DMS153 (cell line): Measurements from ENCODE around the gene RAC3.

Experiments
- DNase-seq: peaks from one replicate; lab custom pipeline; 2025; lab: John Stamatoyannopoulos, UW

Gene RAC3

DNA sequence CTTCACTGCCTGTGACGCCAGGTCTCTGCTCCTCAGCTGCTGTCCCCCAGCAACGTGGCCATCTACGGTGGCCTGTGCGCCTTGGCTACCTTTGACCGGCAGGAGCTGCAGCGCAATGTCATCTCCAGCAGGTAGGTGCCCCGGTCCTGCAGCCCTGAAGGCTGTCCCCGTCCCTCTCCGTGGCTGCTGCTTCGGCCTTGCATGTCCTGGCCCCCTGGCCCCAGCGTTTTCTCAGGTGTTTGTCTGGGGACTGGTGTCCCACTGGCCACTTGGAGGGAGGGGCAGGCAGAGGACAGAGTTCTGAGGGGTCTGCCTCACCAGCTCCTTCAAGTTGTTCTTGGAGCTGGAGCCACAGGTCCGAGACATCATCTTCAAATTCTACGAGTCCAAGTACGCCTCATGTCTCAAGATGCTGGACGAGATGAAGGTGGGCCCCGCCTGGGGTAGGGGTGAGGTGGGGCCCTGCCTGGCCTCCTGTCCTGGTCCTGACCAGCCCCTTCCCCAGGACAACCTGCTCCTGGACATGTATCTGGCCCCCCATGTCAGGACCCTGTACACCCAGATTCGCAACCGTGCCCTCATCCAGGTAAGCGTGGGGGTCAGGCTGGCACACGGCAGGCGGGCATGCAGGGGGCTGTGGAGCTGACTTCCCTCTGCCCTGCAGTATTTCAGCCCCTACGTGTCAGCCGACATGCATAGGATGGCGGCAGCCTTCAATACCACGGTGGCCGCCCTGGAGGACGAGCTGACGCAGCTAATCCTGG, 24.7 kb downstream of the RAC3 start:
- no peak for DNase-seq

DNA sequence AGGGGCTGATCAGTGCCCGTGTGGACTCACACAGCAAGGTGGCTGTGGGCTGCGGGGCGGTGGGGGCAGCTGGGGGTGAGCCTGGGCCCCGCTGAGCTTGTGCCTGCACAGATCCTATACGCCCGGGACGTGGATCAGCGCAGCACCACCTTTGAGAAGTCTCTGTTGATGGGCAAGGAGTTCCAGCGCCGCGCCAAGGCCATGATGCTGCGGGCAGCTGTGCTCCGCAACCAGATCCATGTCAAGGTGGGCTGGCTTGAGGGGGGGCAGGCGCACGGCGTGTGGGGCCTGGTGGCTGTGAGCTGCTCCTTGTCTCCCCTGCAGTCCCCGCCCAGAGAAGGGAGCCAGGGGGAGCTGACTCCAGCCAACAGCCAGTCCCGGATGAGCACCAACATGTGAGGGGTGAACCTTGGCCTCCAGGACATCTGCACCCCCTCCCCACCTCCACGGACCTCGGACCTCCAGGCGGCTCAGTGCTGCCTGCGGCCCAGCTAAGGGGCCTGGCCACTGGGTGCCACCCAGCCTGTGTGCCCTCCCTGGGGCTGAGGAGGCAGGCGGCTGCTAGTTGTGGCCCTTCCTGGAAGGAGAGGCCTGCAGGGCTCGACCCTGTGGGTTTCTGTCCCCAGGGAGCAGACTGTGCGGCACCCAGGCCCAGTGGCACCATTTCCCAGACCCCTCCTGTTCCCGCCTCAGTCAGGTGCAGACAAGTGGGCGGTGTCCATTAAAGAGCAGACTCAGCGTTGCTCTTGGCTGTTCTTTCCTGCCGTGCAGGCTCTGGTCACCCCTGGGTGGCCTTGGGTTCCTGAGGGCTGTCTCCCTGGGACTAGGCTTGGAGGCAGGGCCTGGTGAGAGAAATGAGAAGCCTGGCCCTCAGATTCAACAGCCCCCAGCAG, 25.5 kb downstream of the RAC3 start:
- no peak for DNase-seq

DNA sequence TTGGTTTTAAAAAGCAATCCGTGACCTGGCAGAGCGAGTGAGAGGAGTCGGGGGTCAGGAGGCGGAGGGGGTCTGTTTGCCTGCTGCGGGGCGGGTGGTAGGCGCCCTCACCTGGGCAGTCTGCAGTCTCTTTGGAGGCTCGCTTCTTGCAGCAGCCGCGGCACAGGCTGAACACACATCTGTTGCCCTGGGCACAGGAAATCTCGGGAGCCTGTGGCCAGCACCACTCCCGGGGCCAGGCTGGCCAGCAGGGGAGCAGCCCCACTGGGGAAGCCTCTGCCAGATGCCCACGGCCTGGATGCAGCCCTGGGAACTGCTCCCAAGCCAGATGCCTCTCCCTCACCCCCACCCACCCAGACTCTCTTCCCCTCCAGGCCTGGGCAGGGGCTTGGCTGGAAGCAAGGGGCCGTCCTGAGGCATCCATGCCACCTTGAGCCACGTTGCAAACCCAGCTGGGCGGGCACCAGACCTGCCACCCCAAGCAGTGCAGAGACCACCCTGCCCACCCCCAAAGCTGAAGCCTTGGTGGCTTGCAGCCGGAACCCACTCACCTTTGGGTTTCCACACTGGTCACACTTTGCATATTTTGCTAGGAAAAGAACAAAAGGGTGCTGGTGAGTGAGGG, 26.9 kb downstream of the RAC3 start:
- no peak for DNase-seq

DNA sequence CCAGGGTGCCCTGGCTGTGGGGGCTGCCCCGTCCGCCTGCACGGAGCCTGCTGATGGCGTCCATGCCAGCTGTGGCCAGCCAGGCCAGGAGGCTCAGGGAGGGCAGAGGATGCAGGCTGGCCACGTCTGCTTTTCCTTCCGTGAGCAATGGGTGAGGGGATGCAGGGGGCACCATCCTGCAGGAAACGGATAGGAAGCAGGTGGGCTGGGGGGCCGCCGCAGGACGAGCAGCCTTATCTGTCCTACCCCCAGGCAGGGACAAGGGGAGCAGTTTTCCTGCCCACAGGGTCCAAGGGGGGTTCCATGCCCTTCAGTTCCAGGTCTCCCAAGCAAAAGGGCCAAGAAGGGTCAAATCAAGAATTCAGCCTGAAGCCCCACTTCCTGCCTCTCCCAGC, 27.4 kb downstream of the RAC3 start:
- no peak for DNase-seq

DNA sequence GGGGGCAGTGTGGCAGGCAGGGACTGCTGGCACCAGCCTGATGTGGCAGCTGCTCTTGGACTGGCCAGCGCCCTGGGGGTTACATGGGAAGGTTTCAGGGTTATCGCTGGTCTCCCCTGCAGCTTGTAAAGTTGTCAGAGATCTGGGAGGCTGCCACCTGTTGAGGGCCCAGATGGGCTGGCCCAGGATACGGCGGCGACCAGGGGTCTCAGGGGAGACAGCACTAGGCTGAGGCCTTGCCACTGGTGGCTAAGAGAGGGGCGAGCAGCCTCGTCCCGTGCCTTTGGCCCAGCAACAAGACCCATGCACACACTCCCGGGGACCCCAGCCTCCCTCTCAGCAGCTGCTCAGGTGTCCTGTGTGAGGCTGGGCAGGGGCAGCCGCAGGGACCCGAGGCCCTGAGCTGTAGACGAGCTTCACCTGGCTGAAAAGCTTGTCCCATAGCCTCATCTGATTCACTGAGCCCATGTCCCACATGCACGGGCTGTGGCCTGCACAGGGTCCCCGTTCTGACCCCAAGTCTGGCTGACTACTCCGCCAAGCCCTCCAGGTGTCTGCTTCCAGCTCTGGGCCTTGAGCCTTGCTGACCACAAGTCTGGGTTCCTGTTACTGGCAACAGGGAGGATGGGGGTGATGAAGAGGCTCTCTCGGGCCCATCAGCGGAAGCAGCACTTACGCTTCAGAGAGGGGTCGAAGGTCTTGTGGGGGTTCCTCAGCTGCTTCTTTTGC, 28.0 kb downstream of the RAC3 start:
- no peak for DNase-seq

DNA sequence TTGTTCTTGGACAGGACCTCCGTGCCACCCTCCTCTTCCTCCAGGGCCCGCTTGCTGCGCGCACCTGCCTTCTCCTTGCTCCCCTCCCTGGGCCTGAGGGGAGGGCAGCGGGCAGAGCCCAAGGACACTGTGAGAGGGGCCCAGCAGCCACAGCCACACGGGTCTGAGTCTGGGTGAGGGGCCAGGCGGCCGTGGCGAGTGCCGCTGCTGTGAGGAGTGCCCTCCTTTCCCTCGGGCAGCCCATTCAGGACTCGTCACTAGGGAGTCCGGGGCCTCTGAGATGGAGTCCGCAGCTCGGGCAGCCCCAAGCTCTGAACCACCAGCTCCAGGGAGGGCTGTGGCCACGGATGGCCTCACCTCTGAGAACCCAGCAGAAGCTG, 28.5 kb downstream of the RAC3 start:
- no peak for DNase-seq

DNA sequence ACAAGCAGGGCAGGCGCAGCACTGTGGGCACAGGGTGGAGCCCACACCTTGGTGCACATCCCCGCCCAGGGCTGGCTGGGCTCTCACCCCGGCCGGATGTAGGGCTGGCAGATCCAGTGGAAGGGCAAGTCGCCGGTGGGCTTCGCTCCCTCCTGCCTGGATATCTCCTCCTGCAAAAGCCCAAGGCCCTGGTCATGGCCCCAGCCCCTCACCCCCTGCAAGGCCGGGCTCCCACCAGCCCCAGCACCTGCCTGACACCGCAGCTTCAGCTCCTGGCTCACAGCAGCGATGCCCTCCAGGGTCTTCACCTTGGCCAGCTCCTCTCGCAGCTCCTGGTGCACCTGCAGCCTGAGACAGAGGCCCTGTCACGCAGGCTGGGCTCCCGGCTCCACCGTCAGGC, 29.1 kb downstream of the RAC3 start:
- no peak for DNase-seq

DNA sequence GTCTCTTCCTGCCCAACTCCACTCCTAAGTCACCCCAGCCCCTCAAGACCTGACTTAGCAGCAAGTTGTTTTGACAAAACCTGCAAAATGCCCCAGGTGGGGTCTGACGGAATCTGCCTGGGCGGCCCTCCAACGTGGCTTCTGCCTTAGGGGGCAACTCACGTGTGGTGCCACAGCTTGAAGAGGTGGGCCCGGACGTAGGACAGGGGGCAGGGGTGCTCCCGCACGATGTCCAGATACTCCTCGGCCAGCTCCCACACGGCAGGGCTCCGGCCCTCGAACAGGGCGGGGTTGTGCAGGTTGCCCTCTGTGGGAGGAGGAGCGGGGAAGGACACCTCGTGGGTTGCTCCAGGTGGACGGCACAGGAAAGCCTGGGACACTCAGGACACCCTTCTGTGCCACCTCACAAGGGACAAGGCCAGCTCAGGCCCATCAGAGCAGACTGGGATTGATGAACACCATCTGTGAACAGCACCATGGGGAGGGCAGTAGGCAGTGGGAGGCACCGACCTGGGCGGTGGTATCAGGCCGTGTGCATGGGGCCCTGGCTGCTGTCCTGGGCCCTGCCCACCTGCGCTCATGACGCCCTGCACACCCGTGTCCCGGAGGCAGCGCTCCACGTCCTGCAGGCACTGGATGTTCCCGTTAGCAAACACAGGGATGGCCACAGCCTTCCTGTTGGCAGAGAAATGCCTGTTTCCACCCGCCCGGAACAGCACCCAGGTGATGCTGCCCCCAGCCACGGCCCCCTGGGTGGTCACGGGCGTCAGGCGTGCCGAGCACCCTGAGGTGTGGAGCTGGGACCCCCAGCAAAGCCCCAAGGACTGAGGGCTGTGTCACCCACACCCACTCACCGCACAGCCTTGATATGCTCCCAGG, 29.8 kb downstream of the RAC3 start:
- DNase-seq = no peak

DNA sequence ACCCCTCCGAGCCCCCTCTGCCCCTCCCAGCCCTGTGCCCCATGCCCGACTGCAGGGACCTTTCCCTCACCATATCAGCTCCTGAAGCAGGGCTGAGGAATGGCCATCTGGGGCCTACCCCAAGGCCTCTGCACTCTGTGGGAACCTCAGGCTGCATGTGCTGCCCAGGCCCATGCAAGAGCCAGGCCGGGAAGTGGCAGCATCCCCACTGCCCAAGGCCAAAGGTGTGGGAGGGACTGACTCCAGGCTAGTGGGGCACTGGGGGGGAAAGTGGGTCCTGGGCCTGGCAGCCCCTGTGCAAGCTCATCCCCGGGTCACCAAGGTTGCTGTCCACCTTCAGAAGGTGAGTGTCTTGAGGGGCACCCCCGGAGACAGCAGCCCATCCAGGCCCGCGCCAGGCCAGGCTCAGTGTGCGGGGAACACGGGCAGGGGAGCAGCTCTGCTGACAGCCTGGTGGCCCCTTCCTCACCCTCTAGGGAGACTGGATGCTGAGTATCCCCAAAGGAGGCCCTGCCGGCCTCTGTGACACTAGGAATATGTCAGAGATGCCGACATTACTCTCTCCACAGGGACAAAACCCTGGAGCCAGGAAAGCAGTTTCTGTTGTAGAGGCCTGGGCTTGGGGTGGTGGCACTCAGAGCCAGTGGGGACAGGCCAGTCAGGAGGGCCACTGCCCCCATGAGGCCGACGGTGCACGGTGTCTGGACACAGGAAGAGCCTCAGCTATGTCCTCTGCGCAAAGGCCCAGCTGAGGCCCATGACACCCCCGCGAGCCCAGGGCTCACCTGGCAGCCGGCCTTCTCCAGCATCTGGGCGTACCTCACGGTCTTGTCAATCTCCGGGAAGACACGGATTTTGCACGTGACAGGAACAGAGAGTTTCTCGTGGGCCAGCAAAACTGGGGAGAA, 30.9 kb downstream of the RAC3 start:
- DNase-seq = no peak

DNA sequence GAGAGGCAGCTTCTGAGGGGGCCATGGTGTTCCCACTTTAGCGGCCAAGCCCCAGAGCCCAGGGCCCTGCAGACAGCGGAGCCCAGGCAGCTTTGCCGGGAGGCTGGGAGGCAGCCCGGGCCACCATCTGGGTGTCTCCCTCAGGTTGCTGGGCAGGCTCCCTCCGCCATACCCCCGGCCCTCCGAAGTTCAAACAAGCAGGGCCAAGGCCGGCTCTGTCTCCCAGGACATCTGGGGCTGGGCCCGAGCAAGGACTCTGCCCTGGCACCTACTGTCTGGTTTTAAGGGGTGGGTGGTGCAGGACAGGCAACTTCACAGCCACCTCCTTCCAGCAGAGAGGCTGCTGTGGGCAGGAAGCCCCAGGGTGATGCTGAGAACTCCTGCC, 31.5 kb downstream of the RAC3 start:
- no peak for DNase-seq

DNA sequence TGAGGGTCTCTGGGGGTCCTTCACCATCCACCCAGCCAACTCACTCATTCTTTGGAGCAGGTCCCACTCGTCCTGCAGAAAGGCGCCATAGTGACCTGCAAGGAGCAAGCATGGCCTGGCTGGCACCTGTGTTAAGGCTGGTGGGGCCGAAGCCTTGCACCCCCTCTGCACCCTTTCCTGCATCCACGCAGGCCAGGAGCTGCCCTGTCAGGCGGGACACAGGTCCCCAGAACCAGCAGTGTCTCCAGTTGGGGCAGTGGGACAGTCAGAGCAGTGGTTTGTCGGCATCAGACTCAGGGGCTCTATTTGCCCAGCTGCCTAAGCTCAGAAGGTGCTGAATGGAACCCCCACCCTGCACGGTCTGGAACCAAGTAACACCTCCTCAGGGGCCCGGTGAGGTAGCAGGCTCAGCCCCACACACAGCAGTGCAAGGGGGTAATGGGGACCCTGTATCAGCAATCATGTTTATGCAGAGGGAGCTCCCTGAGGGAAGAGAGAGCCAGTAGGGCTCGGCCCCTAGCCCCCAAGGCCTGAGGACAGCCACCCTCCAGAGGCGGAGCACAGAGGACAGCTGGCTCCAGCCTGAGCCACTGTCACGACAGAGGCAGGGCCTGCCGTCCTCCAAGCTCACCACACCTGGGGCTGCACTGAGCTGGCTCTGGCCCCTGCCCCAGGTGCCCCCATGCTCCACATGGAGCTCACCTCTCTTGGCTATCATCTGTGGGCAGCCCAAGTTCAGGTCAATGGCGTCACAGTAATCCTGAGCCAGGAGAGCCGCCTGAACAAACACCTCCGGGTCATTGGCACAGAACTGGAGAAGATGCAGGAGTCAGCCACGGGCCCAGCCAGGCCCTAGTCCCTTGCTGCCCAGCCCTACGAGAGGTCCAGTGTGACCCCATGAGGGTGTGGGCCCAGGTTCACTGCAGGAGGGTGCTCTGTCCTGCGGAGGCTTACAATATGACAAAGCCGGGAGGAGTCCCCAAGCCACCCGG, 32.2 kb downstream of the RAC3 start:
- DNase-seq = no peak

DNA sequence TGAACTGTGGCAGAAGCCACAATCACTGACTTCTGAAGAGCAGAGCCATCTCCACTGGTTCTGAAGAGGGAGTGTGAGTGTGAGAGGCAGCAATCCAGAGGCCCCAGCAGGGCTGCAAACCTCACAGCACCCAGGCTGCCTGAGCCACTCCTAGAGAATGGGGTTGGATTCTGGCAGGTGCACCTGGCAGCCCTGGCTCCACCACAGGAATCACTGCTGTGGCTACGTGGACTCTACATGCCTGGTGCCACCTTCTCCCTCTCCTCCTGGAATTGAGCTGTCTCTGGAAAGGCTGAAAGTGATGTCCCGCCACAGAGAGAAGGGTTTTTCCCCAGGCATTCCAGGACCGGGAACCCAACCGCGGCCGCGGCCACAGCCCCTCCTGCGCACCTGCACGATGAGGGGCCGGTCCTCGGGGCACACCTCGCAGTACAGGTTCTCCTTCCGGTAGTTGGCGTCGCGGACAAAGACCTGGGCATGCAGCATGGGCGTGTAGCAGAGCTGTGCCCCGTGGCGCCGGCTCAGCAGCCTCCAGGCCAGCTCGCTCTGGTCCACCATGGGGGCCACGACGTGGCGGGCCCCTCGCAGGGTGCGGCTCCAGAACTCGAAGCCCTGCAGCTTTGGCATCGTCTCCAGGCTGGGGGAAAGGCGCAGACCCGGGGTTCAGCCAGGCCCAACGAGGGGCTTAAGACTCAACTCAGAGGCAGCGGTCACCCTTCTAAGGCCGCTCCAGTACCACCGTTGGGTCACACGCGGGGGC, 33.1 kb downstream of the RAC3 start:
- no peak for DNase-seq

DNA sequence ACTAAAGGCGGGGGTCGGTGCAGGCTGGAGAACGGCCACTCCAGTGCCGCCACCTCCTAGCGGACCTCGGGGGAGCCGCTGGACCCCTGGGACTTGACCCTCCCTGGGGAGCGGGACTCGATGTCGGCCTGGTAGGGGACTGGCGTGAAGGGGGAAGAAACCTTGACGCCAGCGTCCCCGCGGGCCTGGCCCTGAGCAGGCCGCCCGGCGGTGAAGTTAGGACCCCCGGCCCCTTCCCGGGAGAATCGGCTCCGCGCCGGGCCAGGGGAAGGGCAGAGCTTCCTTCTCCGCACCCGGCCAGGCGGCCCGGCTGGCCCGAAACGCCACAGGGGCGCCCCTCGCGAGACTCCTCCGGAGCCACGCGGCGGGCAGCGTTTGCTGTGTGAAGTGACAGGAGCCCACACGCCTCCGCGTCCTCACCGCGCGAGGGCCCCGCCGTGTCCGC, 33.7 kb downstream of the RAC3 start:
- DNase-seq = no peak

DNA sequence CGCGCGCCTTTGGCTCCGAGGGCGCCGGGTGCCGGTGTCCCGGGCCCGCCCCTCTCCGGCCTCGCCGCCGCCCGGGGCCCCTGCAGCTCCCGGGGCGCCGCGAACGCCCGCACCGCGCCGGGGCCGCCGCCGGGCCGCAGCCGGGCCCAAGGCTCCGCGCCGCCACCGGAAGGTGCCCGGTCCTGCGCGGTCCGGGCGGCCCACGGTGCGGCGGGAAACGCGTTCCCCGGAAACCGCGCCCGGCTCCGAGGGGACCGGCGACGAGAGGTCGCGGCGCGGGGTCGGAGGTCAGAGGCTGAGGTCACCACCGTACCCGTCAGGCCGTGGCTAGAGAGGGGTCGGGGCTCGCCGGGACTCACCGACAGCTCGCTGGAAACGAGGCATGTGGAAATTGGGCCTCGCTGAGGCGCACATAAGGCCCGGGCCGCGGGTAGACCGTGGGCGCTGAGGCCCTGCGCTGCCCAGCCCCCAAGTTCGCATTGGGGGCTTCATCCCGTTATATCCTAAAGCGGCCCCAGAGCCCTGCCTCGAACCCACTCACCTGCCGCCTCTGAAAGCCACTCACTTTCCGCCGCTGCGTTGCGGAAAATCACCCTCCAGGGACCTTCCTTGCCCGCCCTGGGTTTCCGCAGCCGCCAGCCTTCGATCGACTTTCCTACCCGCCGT, 34.3 kb downstream of the RAC3 start, which contains the start of gene DUS1L:
Gene DUS1L, minus strand, starts transcription at position 167 of the 666 bp plus-strand sequence. CDS start 745 bp downstream, outside the sequence.
- peak; percentile 2 for DNase-seq

DNA sequence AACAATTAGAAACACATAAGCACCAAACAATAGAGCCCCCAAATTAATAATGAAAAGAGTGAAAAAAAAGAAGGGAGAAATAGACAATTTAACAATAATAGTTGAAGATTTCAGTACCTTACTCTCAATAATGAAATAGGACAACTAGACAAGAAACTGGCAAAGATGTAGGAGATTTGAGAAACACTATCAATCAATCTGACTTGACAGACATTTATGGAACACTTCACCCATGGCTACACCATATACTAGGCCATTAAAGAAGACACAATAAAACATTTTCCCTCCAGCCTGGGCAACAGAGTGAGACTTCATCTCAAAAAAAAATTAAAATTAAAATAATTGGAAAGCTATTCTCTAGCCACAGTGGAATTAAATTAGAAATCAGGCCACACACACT, 39.1 kb downstream of the RAC3 start:
- DNase-seq = no peak

DNA sequence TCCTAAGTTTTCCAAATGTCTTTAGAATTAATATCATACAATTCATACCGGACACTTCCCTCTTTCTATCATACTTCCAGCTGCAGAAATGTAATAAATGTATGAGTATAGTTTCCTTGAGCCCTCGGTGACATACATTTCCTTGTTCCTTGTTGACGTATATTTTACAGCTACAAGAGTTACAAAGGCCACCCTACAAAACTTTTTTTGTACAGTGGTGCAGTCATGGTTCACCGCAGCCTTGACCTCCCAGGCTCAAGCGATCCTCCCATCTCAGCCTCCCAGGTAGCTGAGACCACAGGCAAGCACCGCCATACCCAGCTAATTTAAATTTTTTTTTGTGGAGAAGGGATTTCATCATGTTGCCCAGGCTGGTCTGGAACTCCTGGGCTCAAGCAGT, 41.3 kb downstream of the RAC3 start:
- DNase-seq = no peak

DNA sequence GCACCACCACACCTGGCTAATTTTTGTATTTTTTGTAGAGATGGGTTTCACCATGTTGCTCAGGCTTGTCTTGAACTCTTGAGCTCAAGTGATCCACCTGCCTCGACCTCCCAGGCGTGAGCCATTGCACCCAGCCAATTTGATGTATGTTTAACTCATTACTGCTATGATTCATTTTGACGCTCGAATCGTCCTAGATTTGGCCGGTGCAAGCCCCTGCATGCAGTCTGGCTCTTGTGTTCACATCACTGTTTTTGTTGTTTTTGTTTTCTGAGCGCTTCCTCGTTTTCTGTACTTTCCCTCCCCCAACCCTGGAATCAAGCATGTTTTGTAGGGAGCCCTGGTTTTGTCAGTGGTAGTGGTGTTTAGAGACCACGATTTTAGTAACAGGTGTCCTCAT, 42.0 kb downstream of the RAC3 start:
- no peak for DNase-seq
